HCT116 (cell line): ENCODE data around the gene SESN1. TPM values are rescaled to one million over a fixed set of nuclear protein-coding genes. Genes with fewer than 3 reads are reported as not detected.

Source experiments
- ATAC-seq: fragments of 200-7000 bp; cut with Tn5 transposase; 2 replicates; pipeline ENCODE4 v1.9.1; 2020; ENCODE audit warnings: mild to moderate bottlenecking, moderate library complexity
- BruUV-seq: library from RNA; stranded (reverse); fragments of 400-500 nt; replicated peaks from 2 replicates; lab custom pipeline; 2021; lab: Mats Ljungman, UMichigan
- CTCF ChIA-PET: fragments of 300-600 bp; sonication (Branson Sonifier 250); formaldehyde crosslinking; loops from one replicate; lab custom pipeline; 2021; ENCODE audit warnings: antibody characterized with exemption; lab: Charles Lee
- POLR2A ChIA-PET: fragments of 300-600, 350-600 bp; sonication (Branson Sonifier 250); formaldehyde crosslinking; loops from one replicate; lab custom pipeline; 2021; ENCODE audit warnings: antibody characterized with exemption; lab: Charles Lee
- RAD21 ChIA-PET, 2 experiments: fragments of 300-600 bp; sonication (Branson Sonifier 250); formaldehyde crosslinking; loops; one replicate each; lab custom pipeline; 2023; ENCODE audit warnings: low total read pairs in 2 of 2; ENCODE audit not compliant: uncharacterized antibody in 2 of 2, unreplicated experiment in 2 of 2, low non-redundant PET in 1 of 2; lab: Charles Lee
- DNase-seq: peaks from one replicate; pipeline ENCODE4 v3.0.0-alpha.2; 2010; ENCODE audit warnings: low read depth, low spot score
- H2AFZ ChIP-seq: fragments of 200-600 bp; shearing (Covaris generic), sonication (generic); 2 replicates; pipeline ENCODE4 v1.6.1; 2017; ENCODE audit warnings: low read depth, mixed run types, mixed read lengths, antibody characterized with exemption, low read length; ENCODE audit not compliant: poor library complexity, severe bottlenecking
- H3K27ac ChIP-seq: 2 replicates; pipeline ENCODE4 v1.5.1; 2012; ENCODE audit warnings: low read depth, low read length
- H3K27me3 ChIP-seq: fragments of 200-600 bp; sonication (generic); 2 replicates; pipeline ENCODE4 v1.6.1; 2016; ENCODE audit warnings: mixed run types, low read length, mixed read lengths; ENCODE audit not compliant: insufficient read depth
- H3K36me3 ChIP-seq, 2 experiments: fragments of 200-500 bp in 1 of 2; fragments of 200-600 bp in 1 of 2; sonication (Bioruptor generic) in 1 of 2; sonication (generic) in 1 of 2; 2 replicates each; pipeline versions ENCODE4 v1.5.1 to v1.6.1; 2014 to 2016; ENCODE audit warnings: low read length in 2 of 2, inconsistent platforms in 1 of 2, mixed read lengths in 1 of 2, mixed run types in 1 of 2; ENCODE audit not compliant: insufficient read depth in 2 of 2, control insufficient read depth in 1 of 2
- H3K4me1 ChIP-seq, 2 experiments: fragments of 200-600 bp in 1 of 2; sonication (generic) in 1 of 2; 2 replicates each; pipeline versions ENCODE4 v1.5.1 to v1.6.1; 2012 to 2017; ENCODE audit warnings: low read length in 2 of 2, inconsistent platforms in 1 of 2, mild to moderate bottlenecking in 1 of 2, mixed read lengths in 1 of 2, mixed run types in 1 of 2, moderate library complexity in 1 of 2; ENCODE audit not compliant: insufficient read depth in 2 of 2, control insufficient read depth in 1 of 2
- H3K4me2 ChIP-seq: fragments of 200-600 bp; sonication (generic); 2 replicates; pipeline ENCODE4 v1.6.1; 2017; ENCODE audit warnings: mixed run types, low read length, mixed read lengths
- H3K4me3 ChIP-seq, 2 experiments: fragments of 200-600 bp in 1 of 2; sonication (generic) in 1 of 2; replicated peaks in 1 of 2; 2 replicates each; pipeline ENCODE4 v1.5.1; 2011 to 2016; ENCODE audit warnings: low read length in 2 of 2, control low read depth in 1 of 2, low read depth in 1 of 2, mild to moderate bottlenecking in 1 of 2, mixed read lengths in 1 of 2, mixed run types in 1 of 2
- H3K79me2 ChIP-seq: fragments of 200-600 bp; sonication (generic); 2 replicates; pipeline ENCODE4 v1.6.1; 2017; ENCODE audit warnings: mild to moderate bottlenecking, mixed run types, low read length, moderate library complexity, mixed read lengths; ENCODE audit not compliant: insufficient read depth
- H3K9ac ChIP-seq: fragments of 200-600 bp; sonication (generic); 2 replicates; pipeline ENCODE4 v1.6.1; 2016; ENCODE audit warnings: low read length, mixed read lengths
- H3K9me2 ChIP-seq: fragments of 200-600 bp; sonication (generic), shearing (Covaris generic); 2 replicates; pipeline ENCODE4 v1.6.1; 2017; ENCODE audit warnings: mixed run types, mild to moderate bottlenecking, moderate library complexity; ENCODE audit not compliant: insufficient read depth
- H3K9me3 ChIP-seq, 2 experiments: fragments of 200-500 bp in 1 of 2; fragments of 200-600 bp in 1 of 2; sonication (Bioruptor generic) in 1 of 2; sonication (generic) in 1 of 2; 2 replicates each; pipeline ENCODE4 v1.6.1; 2014 to 2017; ENCODE audit warnings: low read length in 2 of 2, mixed read lengths in 2 of 2, inconsistent platforms in 1 of 2, low read depth in 1 of 2, mild to moderate bottlenecking in 1 of 2, mixed run types in 1 of 2, moderate library complexity in 1 of 2; ENCODE audit not compliant: control insufficient read depth in 1 of 2, insufficient read depth in 1 of 2
- H4K20me1 ChIP-seq: fragments of 200-600 bp; sonication (generic), shearing (Covaris generic); 2 replicates; pipeline ENCODE4 v1.6.1; 2017; ENCODE audit warnings: mixed run types, mild to moderate bottlenecking, moderate library complexity; ENCODE audit not compliant: insufficient read depth
- CBX3 ChIP-seq: IDR thresholded peaks from 2 replicates; pipeline ENCODE4 v1.6.1; 2012; ENCODE audit warnings: low read depth
- CEBPB ChIP-seq: IDR thresholded peaks from 2 replicates; pipeline ENCODE4 v1.6.1; 2012; ENCODE audit warnings: low read depth
- EGR1 ChIP-seq: IDR thresholded peaks from 2 replicates; pipeline ENCODE4 v1.6.1; 2012; ENCODE audit warnings: low read depth
- ELF1 ChIP-seq: IDR thresholded peaks from 2 replicates; pipeline ENCODE4 v1.6.1; 2012; ENCODE audit warnings: low read depth, borderline replicate concordance
- EZH2phosphoT487 ChIP-seq: fragments of 200-600 bp; IDR thresholded peaks from 2 replicates; pipeline ENCODE4 v1.6.1; 2018; ENCODE audit warnings: antibody characterized with exemption, borderline replicate concordance
- FOSL1 ChIP-seq: IDR thresholded peaks from 2 replicates; pipeline ENCODE4 v1.6.1; 2012; ENCODE audit warnings: low read depth
- JUND ChIP-seq: IDR thresholded peaks from 2 replicates; pipeline ENCODE4 v1.6.1; 2012
- POLR2A ChIP-seq: IDR thresholded peaks from 2 replicates; pipeline ENCODE4 v1.7.0; 2011; ENCODE audit warnings: borderline replicate concordance; ENCODE audit not compliant: insufficient read depth, insufficient read length; ENCODE audit errors: extremely low read depth
- POLR2AphosphoS5 ChIP-seq: IDR thresholded peaks from 2 replicates; pipeline ENCODE4 v1.6.1; 2011; ENCODE audit warnings: mild to moderate bottlenecking, low read depth, low read length, moderate library complexity
- RAD21 ChIP-seq: IDR thresholded peaks from 2 replicates; pipeline ENCODE4 v1.6.1; 2012; ENCODE audit warnings: low read depth, mild to moderate bottlenecking
- SIN3A ChIP-seq: IDR thresholded peaks from 2 replicates; pipeline ENCODE4 v1.6.1; 2012; ENCODE audit warnings: low read depth
- SP1 ChIP-seq: IDR thresholded peaks from 2 replicates; pipeline ENCODE4 v1.6.1; 2012; ENCODE audit warnings: low read depth
- SRF ChIP-seq: IDR thresholded peaks from 2 replicates; pipeline ENCODE4 v1.6.1; 2012; ENCODE audit warnings: low read depth
- TCF7L2 ChIP-seq: IDR thresholded peaks from 2 replicates; pipeline ENCODE4 v1.7.0; 2011; ENCODE audit warnings: borderline replicate concordance, inconsistent platforms; ENCODE audit not compliant: insufficient read depth, insufficient read length; ENCODE audit errors: extremely low read depth
- YY1 ChIP-seq: IDR thresholded peaks from 2 replicates; pipeline ENCODE4 v1.6.1; 2011; ENCODE audit warnings: low read length, low read depth, moderate library complexity, mild to moderate bottlenecking; ENCODE audit not compliant: insufficient replicate concordance; ENCODE audit errors: extremely low read depth
- ZFX ChIP-seq: fragments of 450-650 bp; IDR thresholded peaks from 2 replicates; pipeline ENCODE4 v1.6.1; 2017
- ZNF274 ChIP-seq: fragments of 200-500 bp; sonication (Bioruptor generic); IDR thresholded peaks from 2 replicates; pipeline ENCODE4 v1.6.1; 2014; ENCODE audit warnings: mild to moderate bottlenecking, low read depth, low read length, inconsistent platforms
- intact Hi-C: fragments of 100-400 bp; cut with micrococcal nuclease; formaldehyde crosslinking; loops from 2 replicates; pipeline ENCODE4 v1.10.0; 2022
- total RNA-seq: library from RNA; stranded (reverse); gene quantifications from one replicate; pipeline ENCODE4 v1.2.1, GENCODE V29; 2021; ENCODE audit not compliant: unreplicated experiment
- TF ChIP-seq, protein P1 (sequence below): IDR thresholded peaks from 2 replicates; pipeline ENCODE4 v1.6.1; 2012
- TF ChIP-seq, protein P2 (sequence below): IDR thresholded peaks from 2 replicates; pipeline ENCODE4 v1.6.1; 2012

The SESN1 gene
- total RNA-seq, 1 experiment from 2014 or later: 9.3 TPM

DNA sequence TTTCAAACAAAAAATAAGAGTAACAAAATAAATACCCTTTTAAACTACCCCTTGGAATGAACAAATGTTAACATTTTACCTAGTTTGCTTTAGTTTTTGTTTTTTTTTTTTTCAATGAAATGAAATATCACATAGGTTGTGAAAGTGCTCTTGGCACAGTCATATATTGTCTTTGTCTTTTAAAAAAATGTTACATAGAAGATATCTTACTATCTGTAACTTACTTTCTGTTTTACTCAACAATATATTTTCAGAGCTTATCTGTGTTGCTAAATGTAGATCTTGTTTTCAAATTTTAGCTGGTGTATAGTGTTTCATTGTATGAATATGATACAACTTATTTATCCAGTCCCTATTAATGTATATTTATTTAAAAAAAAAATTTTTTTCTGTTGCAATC, 9.3 kb upstream of the SESN1 start (continued):
- TF ChIP-seq, protein P1, sequence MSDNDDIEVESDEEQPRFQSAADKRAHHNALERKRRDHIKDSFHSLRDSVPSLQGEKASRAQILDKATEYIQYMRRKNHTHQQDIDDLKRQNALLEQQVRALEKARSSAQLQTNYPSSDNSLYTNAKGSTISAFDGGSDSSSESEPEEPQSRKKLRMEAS: no peak
- TF ChIP-seq SRF: no peak
- TF ChIP-seq CEBPB: no peak
- no peak for TF ChIP-seq ZNF274

DNA sequence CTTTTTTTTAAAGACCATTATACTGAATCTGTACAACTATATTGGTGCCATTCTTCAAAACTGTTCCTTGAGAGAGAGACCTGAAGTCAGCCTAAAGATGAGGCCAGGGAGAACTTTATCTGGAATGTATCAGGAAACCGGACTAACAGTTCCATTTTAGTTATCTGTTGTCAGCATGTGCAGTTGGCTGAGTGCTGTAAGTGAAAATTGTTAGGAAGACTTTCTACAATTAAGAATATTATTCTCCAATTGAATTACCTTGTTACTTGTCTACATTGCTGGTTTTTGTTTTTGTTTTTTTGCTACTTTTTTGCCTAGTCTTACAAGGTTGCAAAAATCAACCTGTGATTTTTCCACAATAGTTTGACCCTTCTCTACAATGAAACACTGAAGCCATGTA, 8.1 kb upstream of the SESN1 start:
- ChIA-PET POLR2A (no interaction called here), RAD21 (no interaction called here), CTCF (no interaction called here)
- no peak for ATAC-seq
- H3K27ac ChIP-seq: no peak overlapping the region
- H3K27me3 ChIP-seq: no peaks in the 10 kb centered on the region
- TF ChIP-seq EGR1: no peak
- no peak for TF ChIP-seq FOSL1
- TF ChIP-seq EZH2phosphoT487: no peak
- TF ChIP-seq, protein P2, sequence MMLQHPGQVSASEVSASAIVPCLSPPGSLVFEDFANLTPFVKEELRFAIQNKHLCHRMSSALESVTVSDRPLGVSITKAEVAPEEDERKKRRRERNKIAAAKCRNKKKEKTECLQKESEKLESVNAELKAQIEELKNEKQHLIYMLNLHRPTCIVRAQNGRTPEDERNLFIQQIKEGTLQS: no peak
- TF ChIP-seq SIN3A: no peak
- TF ChIP-seq RAD21: no peak
- no peaks in the 10 kb centered on the region for H3K4me1 ChIP-seq
- no peak overlapping the region for H3K4me3 ChIP-seq
- intact Hi-C loops: no loop called here
- H3K9me2 ChIP-seq: no peaks in the 10 kb centered on the region
- H3K9me3 ChIP-seq: no peaks in the 10 kb centered on the region
- no TSS peak for BruUV-seq
- H3K36me3 ChIP-seq: no peaks in the 10 kb centered on the region
- H4K20me1 ChIP-seq: no peaks in the 10 kb centered on the region
- H2AFZ ChIP-seq: no peak overlapping the region
- no peak overlapping the region for H3K4me2 ChIP-seq
- DNase-seq: no peak
- H3K79me2 ChIP-seq: peaks cover 20% of the 10 kb centered on the region
- no peak overlapping the region for H3K9ac ChIP-seq

DNA sequence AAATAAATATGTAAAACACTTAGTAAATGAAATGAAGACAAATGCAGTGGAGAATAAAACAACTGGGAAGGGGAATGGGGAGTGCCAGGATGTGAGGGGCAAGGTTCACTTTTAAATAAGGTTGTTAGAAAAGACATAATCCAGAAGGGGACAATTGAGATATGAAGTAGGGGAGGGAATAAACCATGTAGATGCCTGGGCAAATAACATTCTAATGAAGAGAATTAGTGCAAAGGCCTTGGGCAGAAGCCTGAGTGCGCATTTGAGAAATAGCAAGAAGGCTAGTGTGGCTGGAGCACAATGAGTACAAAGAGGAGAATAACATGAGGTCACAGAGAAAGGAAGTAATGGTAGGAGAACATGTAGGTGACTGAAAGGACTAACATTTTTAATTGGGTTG, 3.0 kb upstream of the SESN1 start:
- Histone ChIP-seq H2AFZ (no peak overlapping the region), H3K79me2 (peaks cover 27% of the 10 kb centered on the region), H3K4me2 (no peak overlapping the region), H3K36me3 (no peaks in the 10 kb centered on the region), H3K4me1 (peaks cover 2 to 19% of the 10 kb centered on the region in 2 experiments; a peak in 3 of 4 replicates), H3K9me3 (no peaks in the 10 kb centered on the region), H3K27me3 (no peaks in the 10 kb centered on the region), H3K27ac (no peak overlapping the region), H3K9me2 (no peaks in the 10 kb centered on the region), H3K9ac (no peak overlapping the region), H3K4me3 (no peak overlapping the region), H4K20me1 (no peaks in the 10 kb centered on the region)
- BruUV-seq: no TSS peak
- RAD21 ChIA-PET: no interaction called here
- ATAC-seq: no peak
- no peak for DNase-seq
- CTCF ChIA-PET: no interaction called here
- POLR2A ChIA-PET: no interaction called here
- intact Hi-C loops: no loop called here
- TF ChIP-seq CBX3 (no peak), JUND (no peak), TCF7L2 (no peak), ELF1 (no peak), CEBPB (no peak), YY1 (no peak), SRF (no peak), SP1 (no peak), ZFX (no peak), FOSL1 (no peak), ZNF274 (no peak), EZH2phosphoT487 (no peak), POLR2AphosphoS5 (no peak), EGR1 (no peak), SIN3A (no peak), RAD21 (no peak), POLR2A (no peak)
- TF ChIP-seq, protein P2: no peak
- TF ChIP-seq, protein P1: no peak
